ENCODE data around the gene TM4SF5.

TM4SF5 gene

GRCh38 chr17:4748686-4749085 is 23.0 kb upstream of the TM4SF5 start:
- DNase-seq = no peak

- DNase-seq = no peak
Observed at GRCh38 chr17:4750606-4751005, 21.1 kb upstream of the TM4SF5 start.

- DNase-seq = no peak
Observed at GRCh38 chr17:4751932-4752331, 19.8 kb upstream of the TM4SF5 start.

- DNase-seq = no peak
Observed at GRCh38 chr17:4753392-4753791, 18.3 kb upstream of the TM4SF5 start.

- no peak for DNase-seq
Observed at GRCh38 chr17:4759776-4760236, 11.9 kb upstream of the TM4SF5 start.

- no peak for DNase-seq
Observed at GRCh38 chr17:4764595-4764994, 7.1 kb upstream of the TM4SF5 start.

- DNase-seq = no peak
Observed at GRCh38 chr17:4766201-4766600, 5.5 kb upstream of the TM4SF5 start.

GRCh38 chr17:4766723-4767122 is 5.0 kb upstream of the TM4SF5 start:
- no peak for DNase-seq

- DNase-seq = no peak
Observed at GRCh38 chr17:4768298-4768697, 3.4 kb upstream of the TM4SF5 start.

- DNase-seq = no peak
Observed at GRCh38 chr17:4769628-4770027, 2.1 kb upstream of the TM4SF5 start.

- peak in 1 of 2 experiments; percentile 49 for DNase-seq
Observed at GRCh38 chr17:4772235-4772613, 538 bp downstream of the TM4SF5 start.

GRCh38 chr17:4777969-4778760 is 6.5 kb downstream of the TM4SF5 start:
- DNase-seq = no peak

GRCh38 chr17:4780325-4780955 is 8.8 kb downstream of the TM4SF5 start:
- no peak for DNase-seq

- DNase-seq = no peak
Observed at GRCh38 chr17:4782652-4783051, 11.0 kb downstream of the TM4SF5 start.

GRCh38 chr17:4785311-4786105 is 13.8 kb downstream of the TM4SF5 start:
- DNase-seq = peak in 1 of 2 experiments; percentile 24

GRCh38 chr17:4786106-4786511 is 14.4 kb downstream of the TM4SF5 start, which contains the start of gene VMO1:
Gene VMO1, minus strand, starts transcription at chr17:4786364. Its CDS starts 12 bp downstream, at chr17:4786352.
- peak; percentile 77 to 86 for DNase-seq

GRCh38 chr17:4786516-4786915 is 14.8 kb downstream of the TM4SF5 start:
- no peak for DNase-seq

- DNase-seq = no peak
Observed at GRCh38 chr17:4788159-4788806, 16.6 kb downstream of the TM4SF5 start.

GRCh38 chr17:4788807-4789700 is 17.4 kb downstream of the TM4SF5 start, which contains the start of gene GLTPD2:
Gene GLTPD2, plus strand, starts transcription at chr17:4788964. Its CDS starts 48 bp downstream, at chr17:4789012.
- DNase-seq = peak in 1 of 2 experiments; percentile 20

GRCh38 chr17:4789701-4789950 is 17.9 kb downstream of the TM4SF5 start:
- no peak for DNase-seq

- peak; percentile 38 to 73 for DNase-seq
Observed at GRCh38 chr17:4789951-4790704, 18.4 kb downstream of the TM4SF5 start.
